Transverse colon (tissue), 4 donors: ENCODE results near the gene PIWIL4. TPM values are rescaled to one million over a fixed set of nuclear protein-coding genes. Genes with fewer than 3 reads are reported as not detected.

Experiments used
- DNase-seq: peaks from one replicate; pipeline ENCODE4 v3.0.0-alpha.2; 2019
- H3K27ac ChIP-seq, 4 donors: fragments of 200-600 bp; sonication (generic); 2 replicates each; pipeline ENCODE4 v1.5.1; 2016 to 2018; ENCODE audit warnings: inconsistent platforms in 4 of 4
- H3K27me3 ChIP-seq: fragments of 200-600 bp; sonication (generic); 2 replicates; pipeline ENCODE4 v1.5.1; 2017; ENCODE audit warnings: inconsistent platforms
- H3K36me3 ChIP-seq, 4 donors: fragments of 200-600 bp; sonication (generic); 2 replicates each; pipeline ENCODE4 v1.5.1; 2017 to 2019; ENCODE audit warnings: inconsistent platforms in 4 of 4
- H3K4me1 ChIP-seq, 4 donors: fragments of 200-600 bp; sonication (generic); 2 replicates each; pipeline ENCODE4 v1.5.1; 2017 to 2020; ENCODE audit warnings: inconsistent platforms in 4 of 4
- H3K4me3 ChIP-seq, 4 donors: fragments of 200-600 bp; sonication (generic); 1 replicate in 1 of 4; 2 replicates in 3 of 4; pipeline versions ENCODE4 v1.5.1 to v1.6.1; 2017 to 2019; ENCODE audit warnings: inconsistent platforms in 4 of 4
- H3K9me3 ChIP-seq, 2 donors: fragments of 200-600 bp; sonication (generic); 2 replicates each; pipeline ENCODE4 v1.5.1; 2017 to 2019; ENCODE audit warnings: inconsistent platforms in 2 of 2
- CTCF ChIP-seq, 5 experiments: fragments of 200-600 bp in 3 of 5; fragments of 450-650 bp in 2 of 5; sonication (generic) in 3 of 5; IDR thresholded peaks; 1 replicate in 2 of 5; 2 replicates in 3 of 5; pipeline ENCODE4 v1.5.1; 2016 to 2017; ENCODE audit warnings: antibody characterized with exemption in 5 of 5, inconsistent platforms in 3 of 5, mild to moderate bottlenecking in 2 of 5, moderate library complexity in 1 of 5
- EP300 ChIP-seq: sonication (generic); formaldehyde crosslinking; IDR thresholded peaks from one replicate; pipeline ENCODE4 v1.6.1; 2017; ENCODE audit warnings: antibody characterized with exemption, low read depth
- POLR2A ChIP-seq: fragments of 450-650 bp; IDR thresholded peaks from one replicate; pipeline ENCODE4 v1.6.1; 2016; ENCODE audit warnings: antibody characterized with exemption, mild to moderate bottlenecking, moderate library complexity
- POLR2AphosphoS5 ChIP-seq, 3 donors: sonication (generic); formaldehyde crosslinking; IDR thresholded peaks; one replicate each; pipeline ENCODE4 v1.6.1; 2016; ENCODE audit warnings: antibody characterized with exemption in 3 of 3
- WGBS, 2 donors: methylation state at CpG; one replicate each; pipeline ENCODE4 v1.1.5; 2018; ENCODE audit warnings: low coverage in 1 of 2; 5-methylcytosine and 5-hydroxymethylcytosine counted together
- in situ Hi-C, 4 donors: fragments of 200-750 bp; cut with MboI; loops; one replicate each; pipeline versions ENCODE4 v1.15.0 to v1.15.1; 2017; ENCODE audit warnings: low sequenced_read_pairs in 3 of 4, low pct_ligation_motif_present in 1 of 4, low pct_unique_long_range_greater_than_20kb in 1 of 4
- intact Hi-C: fragments of 100-400 bp; cut with DNase I; formaldehyde crosslinking; loops from one replicate; pipeline ENCODE4 v1.15.1; 2023; ENCODE audit warnings: low total_unique reads
- total RNA-seq, 4 donors: library from RNA; depleted of rRNA; stranded (reverse); fragments of >200 nt; gene quantifications; one replicate each; pipeline ENCODE4 v1.1.0, GENCODE V29; 2016

PIWIL4 gene
- total RNA-seq, 4 donors from 2014 or later, result 6.7 to 17.9 (median 8.9) TPM

GRCh38 chr11:94574193-94574961, 7.2 kb downstream of the PIWIL4 start:
- WGBS, 2 donors, result 65 to 79% methylated on average over 2 to 13 of the region's 13 CpGs
- intact Hi-C loops (no loop called here), in situ Hi-C loops (no loop called here)
- TF ChIP-seq POLR2A (no peak), CTCF (IDR thresholded peaks at IDR 0.05) (no peak), POLR2AphosphoS5 (IDR thresholded peaks at IDR 0.05) (no peak)
- no peak overlapping the region for H3K4me3 ChIP-seq
- no peaks in the 10 kb centered on the region for H3K27me3 ChIP-seq
- H3K36me3 ChIP-seq, result no peaks in the 10 kb centered on the region
- no peak overlapping the region for H3K27ac ChIP-seq
- H3K4me1 ChIP-seq, result peaks cover 0 to 6% (median 0%) of the 10 kb centered on the region in 4 donors
- DNase-seq, result no peak
- H3K9me3 ChIP-seq, result no peaks in the 10 kb centered on the region

GRCh38 chr11:94576306-94576705, 9.1 kb downstream of the PIWIL4 start:
- in situ Hi-C loops, result no loop called here
- Histone ChIP-seq H3K4me3 (no peak overlapping the region), H3K36me3 (no peaks in the 10 kb centered on the region), H3K9me3 (no peaks in the 10 kb centered on the region), H3K27me3 (no peaks in the 10 kb centered on the region), H3K27ac (no peak overlapping the region), H3K4me1 (peaks cover 0 to 6% (median 0%) of the 10 kb centered on the region in 4 donors)
- WGBS, 2 donors, result 82 to 89% methylated on average over 4 to 5 of the region's 5 CpGs
- intact Hi-C loops, result no loop called here
- no peak for TF ChIP-seq CTCF (IDR thresholded peaks at IDR 0.05)
- no peak for TF ChIP-seq EP300
- TF ChIP-seq POLR2A, result no peak
- no peak for TF ChIP-seq POLR2AphosphoS5 (IDR thresholded peaks at IDR 0.05)
- no peak for DNase-seq

GRCh38 chr11:94577841-94578240, 10.7 kb downstream of the PIWIL4 start:
- WGBS, 2 donors, result 68 to 90% methylated on average over 3 of the region's 3 CpGs
- H3K27ac ChIP-seq, result no peak overlapping the region
- no peaks in the 10 kb centered on the region for H3K9me3 ChIP-seq
- intact Hi-C loops, result no loop called here
- H3K4me1 ChIP-seq, result peaks cover 0 to 6% (median 0%) of the 10 kb centered on the region in 4 donors
- in situ Hi-C loops, result no loop called here
- DNase-seq, result no peak
- H3K4me3 ChIP-seq, result no peak overlapping the region
- H3K36me3 ChIP-seq, result no peaks in the 10 kb centered on the region
- no peaks in the 10 kb centered on the region for H3K27me3 ChIP-seq
- TF ChIP-seq CTCF (IDR thresholded peaks at IDR 0.05), result no peak
- TF ChIP-seq POLR2AphosphoS5 (IDR thresholded peaks at IDR 0.05), result no peak
- no peak for TF ChIP-seq POLR2A
- TF ChIP-seq EP300, result no peak

- Histone ChIP-seq H3K27ac (no peak overlapping the region), H3K9me3 (no peaks in the 10 kb centered on the region), H3K4me1 (no peaks in the 10 kb centered on the region), H3K36me3 (no peaks in the 10 kb centered on the region), H3K4me3 (no peak overlapping the region), H3K27me3 (no peaks in the 10 kb centered on the region)
- in situ Hi-C loops (no loop called here), intact Hi-C loops (no loop called here)
- no peak for TF ChIP-seq POLR2AphosphoS5 (IDR thresholded peaks at IDR 0.05)
- DNase-seq, result no peak
- 69 to 80% methylated on average over 1 of the region's 1 CpG for WGBS, 2 donors
Measured at GRCh38 chr11:94581926-94582325, 14.8 kb downstream of the PIWIL4 start.
